Measurements from ENCODE around the gene NPIPB6. TPM values are rescaled to one million over a fixed set of nuclear protein-coding genes. Genes with fewer than 3 reads are reported as not detected.
A peak's percentile ranks its signal among the peaks of the same experiment; 100 is the strongest.

The NPIPB6 gene
- polyA plus RNA-seq, 2 of the 4 experiments (the other 2 are of a cell fraction): 3.7 to 3.8 TPM

- no peak for TF ChIP-seq NR3C1 (IDR thresholded peaks at IDR 0.05)
Observed at GRCh38 chr16:28295276-28295675, 68.0 kb downstream of the NPIPB6 start (continued).

DNA sequence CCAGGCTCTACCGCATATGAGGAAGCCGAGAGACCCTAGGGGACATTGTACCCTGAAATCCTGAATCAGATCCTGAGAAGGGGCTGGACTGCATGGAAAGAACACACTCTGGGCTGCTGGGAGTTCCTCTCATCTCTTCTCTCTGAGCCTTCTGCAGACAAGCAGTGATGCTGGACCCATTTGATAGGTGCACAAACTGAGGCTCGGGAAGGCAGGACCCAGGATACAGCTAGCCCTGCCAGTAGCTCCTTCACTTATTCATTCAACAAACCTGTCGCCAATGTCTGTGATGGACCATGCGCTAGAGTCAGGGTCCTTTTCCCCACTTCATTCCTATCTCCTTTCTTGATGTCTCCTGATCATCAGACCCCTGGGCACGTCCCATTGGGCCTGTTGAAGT is 69.1 kb downstream of the NPIPB6 start:
- ChIA-PET CTCF (interaction anchor here (0.9 to 42.1 kb wide), 3 partner anchors 2 to 95 kb away, joined by 4 to 864 read pairs (median 864); partner anchors contain the start of gene SBK1), POLR2A (no interaction called here)
- FAIRE-seq (no peak), ATAC-seq (no peak), DNase-seq (ENCODE audit: low read depth in 1 of 2, low spot score in 1 of 2) (no peak)
- Histone ChIP-seq H3K9me3 (no peaks in the 10 kb centered on the region), H3K27ac (no peak overlapping the region), H3K4me1 (peaks cover 13% of the 10 kb centered on the region), H3K4me3 (no peak overlapping the region), H3K4me2 (no peak overlapping the region)
- WGBS (ENCODE audit: missing lambda C conversion rate): 83% methylated on average over 4 of the region's 6 CpGs
- TF ChIP-seq, protein P1, sequence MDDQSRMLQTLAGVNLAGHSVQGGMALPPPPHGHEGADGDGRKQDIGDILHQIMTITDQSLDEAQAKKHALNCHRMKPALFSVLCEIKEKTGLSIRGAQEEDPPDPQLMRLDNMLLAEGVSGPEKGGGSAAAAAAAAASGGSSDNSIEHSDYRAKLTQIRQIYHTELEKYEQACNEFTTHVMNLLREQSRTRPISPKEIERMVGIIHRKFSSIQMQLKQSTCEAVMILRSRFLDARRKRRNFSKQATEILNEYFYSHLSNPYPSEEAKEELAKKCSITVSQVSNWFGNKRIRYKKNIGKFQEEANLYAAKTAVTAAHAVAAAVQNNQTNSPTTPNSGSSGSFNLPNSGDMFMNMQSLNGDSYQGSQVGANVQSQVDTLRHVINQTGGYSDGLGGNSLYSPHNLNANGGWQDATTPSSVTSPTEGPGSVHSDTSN (IDR thresholded peaks at IDR 0.05): no peak

DNA sequence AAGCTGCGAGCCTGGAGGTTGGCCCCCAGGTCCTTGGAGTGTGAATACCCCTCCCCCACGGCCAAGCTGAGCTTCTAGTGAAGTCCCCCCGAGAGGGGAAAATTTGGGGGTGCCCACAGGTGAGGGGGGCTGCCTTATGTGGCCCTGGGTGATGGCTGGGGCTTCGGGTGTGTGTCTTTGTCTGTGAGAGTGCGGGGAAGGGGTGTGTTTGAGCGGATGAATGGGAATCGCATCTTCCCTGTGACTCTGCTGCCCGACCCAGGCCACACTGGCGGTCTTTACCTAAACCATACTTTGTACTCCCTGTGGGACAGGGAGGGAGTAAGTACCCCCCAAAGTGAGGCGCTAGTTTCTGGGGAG is 69.7 kb downstream of the NPIPB6 start:
- Histone ChIP-seq H3K4me2 (peak overlapping the region; percentile 100), H3K4me1 (peaks cover 13% of the 10 kb centered on the region), H3K27ac (peak overlapping the region in 1 of 2 experiments; percentile 87; a peak in 2 of 6 replicates), H3K4me3 (peak overlapping the region; percentile 89; the same call in 2 of the 3 replicates), H3K9me3 (no peaks in the 10 kb centered on the region)
- DNase-seq (ENCODE audit: low read depth in 1 of 2, low spot score in 1 of 2): no peak
- TF ChIP-seq KDM1A (IDR thresholded peaks at IDR 0.05; ENCODE audit: low read depth): no peak
- TF ChIP-seq, protein P2, sequence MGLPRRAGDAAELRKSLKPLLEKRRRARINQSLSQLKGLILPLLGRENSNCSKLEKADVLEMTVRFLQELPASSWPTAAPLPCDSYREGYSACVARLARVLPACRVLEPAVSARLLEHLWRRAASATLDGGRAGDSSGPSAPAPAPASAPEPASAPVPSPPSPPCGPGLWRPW (IDR thresholded peaks at IDR 0.05): no peak
- no peak for TF ChIP-seq KDM5A (IDR thresholded peaks at IDR 0.05)
- no peak for TF ChIP-seq CHD4 (IDR thresholded peaks at IDR 0.05; ENCODE audit: borderline replicate concordance)
- TF ChIP-seq, protein P1 (IDR thresholded peaks at IDR 0.05): no peak
- no peak for TF ChIP-seq FOSB (CRISPR knock-in tag; IDR thresholded peaks at IDR 0.05)
- no peak for TF ChIP-seq RCOR1 (IDR thresholded peaks at IDR 0.05; ENCODE audit: low read depth, low read length)
- TF ChIP-seq RNF2 (IDR thresholded peaks at IDR 0.05; ENCODE audit: borderline replicate concordance, low read depth): no peak
- TF ChIP-seq ZNF302 (CRISPR knock-in tag; IDR thresholded peaks at IDR 0.05): no peak
- no peak for TF ChIP-seq GATA3 (IDR thresholded peaks at IDR 0.05; ENCODE audit: borderline replicate concordance)
- TF ChIP-seq ZC3H11A (IDR thresholded peaks at IDR 0.05): no peak
- no peak for TF ChIP-seq MYC (IDR thresholded peaks at IDR 0.05; ENCODE audit: borderline replicate concordance, low read length)
- no peak for TF ChIP-seq BHLHE40 (IDR thresholded peaks at IDR 0.05; ENCODE audit: low read depth, low read length)
- no peak for TF ChIP-seq ZSCAN20 (CRISPR knock-in tag; IDR thresholded peaks at IDR 0.05)
- TF ChIP-seq CHD2 (IDR thresholded peaks at IDR 0.05; ENCODE audit: low read length, partially characterized antibody): no peak
- no peak for TF ChIP-seq PHF8 (IDR thresholded peaks at IDR 0.05; ENCODE audit: borderline replicate concordance, low read depth)
- FAIRE-seq: no peak
- ChIA-PET POLR2A (no interaction called here), CTCF (interaction anchor here (0.9 to 42.1 kb wide), 3 partner anchors 1 to 95 kb away, joined by 4 to 864 read pairs (median 864); partner anchors contain the start of gene SBK1)
- 42% methylated on average over 5 of the region's 10 CpGs for WGBS (ENCODE audit: missing lambda C conversion rate)
- no peak for ATAC-seq

DNA sequence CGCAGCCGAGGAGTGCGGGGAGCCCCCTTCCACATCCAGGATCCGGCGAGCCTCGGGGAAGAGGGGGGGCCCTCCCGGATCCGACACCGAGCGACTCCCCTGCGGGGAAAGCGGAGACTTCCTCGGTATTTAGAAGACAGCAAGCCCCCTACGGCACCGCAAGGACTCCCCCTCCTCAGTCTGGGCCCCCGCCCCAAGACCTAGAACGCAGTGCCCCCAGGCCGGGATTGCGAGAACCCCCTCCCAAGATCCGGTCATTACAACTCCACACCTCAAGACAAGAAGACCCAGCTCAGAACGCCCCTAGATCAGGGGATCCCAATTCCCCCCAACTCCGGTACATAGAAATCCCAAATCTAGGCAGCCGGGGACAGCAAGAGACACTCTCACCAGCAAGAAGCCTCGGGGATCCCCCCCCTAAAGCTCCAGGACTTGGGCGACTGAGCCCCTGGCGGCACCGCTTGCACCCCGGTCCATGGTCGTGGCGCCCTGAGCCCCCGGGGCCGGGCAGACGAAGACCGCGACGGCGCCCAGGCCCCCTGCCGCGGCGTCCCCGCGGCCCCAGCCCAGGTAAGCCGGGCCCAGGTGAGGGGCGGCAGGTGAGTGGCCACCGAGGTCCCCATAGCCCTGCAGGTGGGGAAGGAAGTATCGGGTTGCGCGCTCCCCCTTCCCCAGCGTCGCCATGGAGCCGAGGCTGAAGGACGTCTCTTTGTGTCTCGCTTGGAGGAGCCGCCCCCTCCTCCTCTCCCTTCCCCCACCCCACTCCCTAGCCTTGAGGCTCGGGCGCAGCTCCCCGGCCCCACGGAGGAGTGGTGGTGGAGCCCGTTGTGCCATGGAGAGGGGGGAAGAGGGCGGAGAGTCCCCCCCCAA is 70.3 kb downstream of the NPIPB6 start:
- FAIRE-seq (no peak), ATAC-seq (peak in 1 of 2 experiments; percentile 7; a peak in 2 of 6 replicates), DNase-seq (ENCODE audit: low read depth in 1 of 2, low spot score in 1 of 2) (no peak)
- WGBS (ENCODE audit: missing lambda C conversion rate): 17% methylated on average over 17 of the region's 60 CpGs
- Histone ChIP-seq H3K4me1 (peaks cover 13% of the 10 kb centered on the region), H3K27ac (peak overlapping the region; percentile 82 to 87), H3K9me3 (no peaks in the 10 kb centered on the region), H3K4me3 (peak overlapping the region; percentile 89), H3K4me2 (peak overlapping the region; percentile 100)
- POLR2A ChIA-PET: interaction anchor here (0.6 kb wide), 1 partner anchor 24 kb away, joined by 4 read pairs; no protein-coding TSS in a partner anchor
- TF ChIP-seq RNF2 (IDR thresholded peaks at IDR 0.05; ENCODE audit: borderline replicate concordance, low read depth) (peak; percentile 89; the same call in 1 of the 2 replicates), SMC3 (IDR thresholded peaks at IDR 0.05) (no peak)
- CTCF ChIA-PET: interaction anchor here (32.1 to 42.1 kb wide), 2 partner anchors 0 to 13 kb away, joined by 864 read pairs; partner anchors contain the start of gene SBK1

Small RNA genes within 50 kb of the gene (small RNA-seq; reads per million reads assigned to genes)
- 0 reads per million in 6 experiments for gene AC138904.2
- gene MIR6862-1: 0 reads per million in 6 experiments

Other genes with a start within 250 kb of the NPIPB6 start
- 108 and 115 TPM in 2 replicates for gene XPO6, start 151.5 kb downstream of the NPIPB6 start, polyA plus RNA-seq (2011; rRNA removed)
- 63.0 to 76.5 TPM (median 70.9 TPM) in 3 replicates for gene XPO6, start 151.5 kb downstream of the NPIPB6 start, polyA plus RNA-seq (2017; fragmentation: RNase III; extraction: RNeasy Plus Mini Kit Qiagen cat#74134 plus additional on column Dnase treatment)
- 0.13 and 0.20 TPM in 2 replicates for gene SBK1, start 71.0 kb downstream of the NPIPB6 start, polyA plus RNA-seq (2011; rRNA removed)
- 0.28 to 0.45 TPM (median 0.43 TPM) in 3 replicates for gene SBK1, start 71.0 kb downstream of the NPIPB6 start, polyA plus RNA-seq (2017; fragmentation: RNase III; extraction: RNeasy Plus Mini Kit Qiagen cat#74134 plus additional on column Dnase treatment)
- gene EIF3CL, start 40.3 kb upstream of the NPIPB6 start, polyA plus RNA-seq (2011; rRNA removed): 33.1 and 77.6 TPM in 2 replicates
- 131 to 146 TPM (median 138 TPM) in 3 replicates for gene EIF3CL, start 40.3 kb upstream of the NPIPB6 start, polyA plus RNA-seq (2017; fragmentation: RNase III; extraction: RNeasy Plus Mini Kit Qiagen cat#74134 plus additional on column Dnase treatment)
- gene NPIPB7, start 108.8 kb upstream of the NPIPB6 start, polyA plus RNA-seq (2011; rRNA removed): 0.13 and 0.38 TPM in 2 replicates
- gene NPIPB7, start 108.8 kb upstream of the NPIPB6 start, polyA plus RNA-seq (2017; fragmentation: RNase III; extraction: RNeasy Plus Mini Kit Qiagen cat#74134 plus additional on column Dnase treatment): 0.61 to 0.80 TPM (median 0.66 TPM) in 3 replicates
- gene CLN3, start 128.6 kb upstream of the NPIPB6 start, polyA plus RNA-seq (2011; rRNA removed): 17.4 and 22.3 TPM in 2 replicates
- gene CLN3, start 128.6 kb upstream of the NPIPB6 start, polyA plus RNA-seq (2017; fragmentation: RNase III; extraction: RNeasy Plus Mini Kit Qiagen cat#74134 plus additional on column Dnase treatment): 18.0 to 22.2 TPM (median 21.5 TPM) in 3 replicates
- 0.01 TPM in 1 of 2 replicates, not detected in the other for gene APOBR, start 131.1 kb upstream of the NPIPB6 start, polyA plus RNA-seq (2011; rRNA removed)
- gene APOBR, start 131.1 kb upstream of the NPIPB6 start, polyA plus RNA-seq (2017; fragmentation: RNase III; extraction: RNeasy Plus Mini Kit Qiagen cat#74134 plus additional on column Dnase treatment): 0.05 to 0.08 TPM (median 0.07 TPM) in 3 replicates
- gene IL27, start 143.3 kb upstream of the NPIPB6 start, polyA plus RNA-seq (2011; rRNA removed): not detected in 2 replicates
- gene IL27, start 143.3 kb upstream of the NPIPB6 start, polyA plus RNA-seq (2017; fragmentation: RNase III; extraction: RNeasy Plus Mini Kit Qiagen cat#74134 plus additional on column Dnase treatment): not detected in 3 replicates
- 19.0 and 47.8 TPM in 2 replicates for gene NUPR1, start 175.5 kb upstream of the NPIPB6 start, polyA plus RNA-seq (2011; rRNA removed)
- 24.5 to 29.3 TPM (median 25.9 TPM) in 3 replicates for gene NUPR1, start 175.5 kb upstream of the NPIPB6 start, polyA plus RNA-seq (2017; fragmentation: RNase III; extraction: RNeasy Plus Mini Kit Qiagen cat#74134 plus additional on column Dnase treatment)
- 3.3 and 4.5 TPM in 2 replicates for gene SGF29, start 190.4 kb upstream of the NPIPB6 start, polyA plus RNA-seq (2011; rRNA removed)
- 19.3 to 20.8 TPM (median 20.3 TPM) in 3 replicates for gene SGF29, start 190.4 kb upstream of the NPIPB6 start, polyA plus RNA-seq (2017; fragmentation: RNase III; extraction: RNeasy Plus Mini Kit Qiagen cat#74134 plus additional on column Dnase treatment)
- 0.06 and 0.17 TPM in 2 replicates for gene SULT1A2, start 233.5 kb upstream of the NPIPB6 start, polyA plus RNA-seq (2011; rRNA removed)
- 0.09 to 0.18 TPM in 2 of 3 replicates, not detected in the other for gene SULT1A2, start 233.5 kb upstream of the NPIPB6 start, polyA plus RNA-seq (2017; fragmentation: RNase III; extraction: RNeasy Plus Mini Kit Qiagen cat#74134 plus additional on column Dnase treatment)
- 2.5 and 3.5 TPM in 2 replicates for gene SULT1A1, start 246.5 kb upstream of the NPIPB6 start, polyA plus RNA-seq (2011; rRNA removed)
- 4.0 to 5.2 TPM (median 4.8 TPM) in 3 replicates for gene SULT1A1, start 246.5 kb upstream of the NPIPB6 start, polyA plus RNA-seq (2017; fragmentation: RNase III; extraction: RNeasy Plus Mini Kit Qiagen cat#74134 plus additional on column Dnase treatment)